Transverse colon (tissue), 4 donors: ENCODE results near the gene ERVW-1. TPM values are rescaled to one million over a fixed set of nuclear protein-coding genes. Genes with fewer than 3 reads are reported as not detected.

Experiments
- DNase-seq: peaks from one replicate; pipeline ENCODE4 v3.0.0-alpha.2; 2019
- H3K27ac ChIP-seq, 4 donors: fragments of 200-600 bp; sonication (generic); 2 replicates each; pipeline ENCODE4 v1.5.1; 2016 to 2018; ENCODE audit warnings: inconsistent platforms in 4 of 4
- H3K27me3 ChIP-seq: fragments of 200-600 bp; sonication (generic); 2 replicates; pipeline ENCODE4 v1.5.1; 2017; ENCODE audit warnings: inconsistent platforms
- H3K36me3 ChIP-seq, 4 donors: fragments of 200-600 bp; sonication (generic); 2 replicates each; pipeline ENCODE4 v1.5.1; 2017 to 2019; ENCODE audit warnings: inconsistent platforms in 4 of 4
- H3K4me1 ChIP-seq, 4 donors: fragments of 200-600 bp; sonication (generic); 2 replicates each; pipeline ENCODE4 v1.5.1; 2017 to 2020; ENCODE audit warnings: inconsistent platforms in 4 of 4
- H3K4me3 ChIP-seq, 4 donors: fragments of 200-600 bp; sonication (generic); 1 replicate in 1 of 4; 2 replicates in 3 of 4; pipeline versions ENCODE4 v1.5.1 to v1.6.1; 2017 to 2019; ENCODE audit warnings: inconsistent platforms in 4 of 4
- H3K9me3 ChIP-seq, 2 donors: fragments of 200-600 bp; sonication (generic); 2 replicates each; pipeline ENCODE4 v1.5.1; 2017 to 2019; ENCODE audit warnings: inconsistent platforms in 2 of 2
- CTCF ChIP-seq, 5 experiments: fragments of 200-600 bp in 3 of 5; fragments of 450-650 bp in 2 of 5; sonication (generic) in 3 of 5; IDR thresholded peaks; 1 replicate in 2 of 5; 2 replicates in 3 of 5; pipeline ENCODE4 v1.5.1; 2016 to 2017; ENCODE audit warnings: antibody characterized with exemption in 5 of 5, inconsistent platforms in 3 of 5, mild to moderate bottlenecking in 2 of 5, moderate library complexity in 1 of 5
- EP300 ChIP-seq: sonication (generic); formaldehyde crosslinking; IDR thresholded peaks from one replicate; pipeline ENCODE4 v1.6.1; 2017; ENCODE audit warnings: antibody characterized with exemption, low read depth
- POLR2A ChIP-seq: fragments of 450-650 bp; IDR thresholded peaks from one replicate; pipeline ENCODE4 v1.6.1; 2016; ENCODE audit warnings: antibody characterized with exemption, mild to moderate bottlenecking, moderate library complexity
- POLR2AphosphoS5 ChIP-seq, 3 donors: sonication (generic); formaldehyde crosslinking; IDR thresholded peaks; one replicate each; pipeline ENCODE4 v1.6.1; 2016; ENCODE audit warnings: antibody characterized with exemption in 3 of 3
- WGBS, 2 donors: methylation state at CpG; one replicate each; pipeline ENCODE4 v1.1.5; 2018; ENCODE audit warnings: low coverage in 1 of 2; 5-methylcytosine and 5-hydroxymethylcytosine counted together
- in situ Hi-C, 4 donors: fragments of 200-750 bp; cut with MboI; loops; one replicate each; pipeline versions ENCODE4 v1.15.0 to v1.15.1; 2017; ENCODE audit warnings: low sequenced_read_pairs in 3 of 4, low pct_ligation_motif_present in 1 of 4, low pct_unique_long_range_greater_than_20kb in 1 of 4
- intact Hi-C: fragments of 100-400 bp; cut with DNase I; formaldehyde crosslinking; loops from one replicate; pipeline ENCODE4 v1.15.1; 2023; ENCODE audit warnings: low total_unique reads
- total RNA-seq, 4 donors: library from RNA; depleted of rRNA; stranded (reverse); fragments of >200 nt; gene quantifications; one replicate each; pipeline ENCODE4 v1.1.0, GENCODE V29; 2016

The ERVW-1 gene
- total RNA-seq, 4 donors from 2014 or later, result not detected

GRCh38 chr7:92436612-92437445 lies 40.9 kb downstream of the ERVW-1 start:
- Histone ChIP-seq H3K36me3 (no peaks in the 10 kb centered on the region), H3K4me1 (no peaks in the 10 kb centered on the region), H3K27me3 (no peaks in the 10 kb centered on the region), H3K9me3 (no peaks in the 10 kb centered on the region), H3K4me3 (no peak overlapping the region), H3K27ac (no peak overlapping the region)
- WGBS, 2 donors, result 66 to 83% methylated on average over 4 to 7 of the region's 7 CpGs
- TF ChIP-seq POLR2A (no peak), CTCF (IDR thresholded peaks at IDR 0.05) (no peak), EP300 (no peak), POLR2AphosphoS5 (IDR thresholded peaks at IDR 0.05) (no peak)
- in situ Hi-C loops (loop anchor here in 2 of 4 donors (25.0 kb wide), 1 partner anchor 200 kb away; the partner anchor contains the start of genes ANKIB1 (in 2 of the 2) and KRIT1 (in 2 of the 2)), intact Hi-C loops (no loop called here)
- no peak for DNase-seq

- Histone ChIP-seq H3K36me3 (no peaks in the 10 kb centered on the region), H3K4me3 (no peak overlapping the region), H3K27me3 (no peaks in the 10 kb centered on the region), H3K27ac (no peak overlapping the region), H3K4me1 (no peaks in the 10 kb centered on the region), H3K9me3 (no peaks in the 10 kb centered on the region)
- no peak for DNase-seq
- intact Hi-C loops (no loop called here), in situ Hi-C loops (loop anchor here in 2 of 4 donors (25.0 kb wide), 1 partner anchor 198 kb away; the partner anchor contains the start of genes ANKIB1 (in 2 of the 2) and KRIT1 (in 2 of the 2))
- no peak for TF ChIP-seq POLR2A
- TF ChIP-seq POLR2AphosphoS5 (IDR thresholded peaks at IDR 0.05), result no peak
- no peak for TF ChIP-seq CTCF (IDR thresholded peaks at IDR 0.05)
- no peak for TF ChIP-seq EP300
- 80 to 99% methylated on average over 2 of the region's 2 CpGs for WGBS, 2 donors
Observed at GRCh38 chr7:92435542-92435941, 42.2 kb downstream of the ERVW-1 start.

- no peaks in the 10 kb centered on the region for H3K27me3 ChIP-seq
- H3K36me3 ChIP-seq, result no peaks in the 10 kb centered on the region
- H3K27ac ChIP-seq, result no peak overlapping the region
- no peak for TF ChIP-seq POLR2AphosphoS5 (IDR thresholded peaks at IDR 0.05)
- no peak for TF ChIP-seq EP300
- TF ChIP-seq CTCF (IDR thresholded peaks at IDR 0.05), result no peak
- TF ChIP-seq POLR2A, result no peak
- H3K4me1 ChIP-seq, result no peaks in the 10 kb centered on the region
- H3K9me3 ChIP-seq, result no peaks in the 10 kb centered on the region
- 94% methylated on average over 7 to 8 of the region's 8 CpGs for WGBS, 2 donors
- in situ Hi-C loops, result loop anchor here in 2 of 4 donors (25.0 kb wide), 1 partner anchor 196 kb away; the partner anchor contains the start of genes ANKIB1 (in 2 of the 2) and KRIT1 (in 2 of the 2)
- H3K4me3 ChIP-seq, result no peak overlapping the region
- intact Hi-C loops, result no loop called here
- no peak for DNase-seq
Observed at GRCh38 chr7:92433019-92433418, 44.7 kb downstream of the ERVW-1 start.

- no peak for DNase-seq
- intact Hi-C loops, result no loop called here
- WGBS, 2 donors, result 96 to 100% methylated on average over 1 to 3 of the region's 3 CpGs
- Histone ChIP-seq H3K4me1 (no peaks in the 10 kb centered on the region), H3K4me3 (no peak overlapping the region), H3K36me3 (no peaks in the 10 kb centered on the region), H3K27ac (no peak overlapping the region), H3K9me3 (no peaks in the 10 kb centered on the region), H3K27me3 (no peaks in the 10 kb centered on the region)
- in situ Hi-C loops, result loop anchor here in 2 of 4 donors (25.0 kb wide), 1 partner anchor 195 kb away; the partner anchor contains the start of genes ANKIB1 (in 2 of the 2) and KRIT1 (in 2 of the 2)
- TF ChIP-seq EP300 (no peak), POLR2AphosphoS5 (IDR thresholded peaks at IDR 0.05) (no peak), POLR2A (no peak), CTCF (IDR thresholded peaks at IDR 0.05) (no peak)
Observed at GRCh38 chr7:92432299-92432946, 45.3 kb downstream of the ERVW-1 start.
